ENCODE data around the gene SULT1A1. TPM values are rescaled to one million over a fixed set of nuclear protein-coding genes. Genes with fewer than 3 reads are reported as not detected.
A peak's percentile ranks its signal among the peaks of the same experiment; 100 is the strongest.

SULT1A1 gene
- total and polyA plus RNA-seq, 2 of the 13 experiments (the other 11 are each of a cell fraction or from before 2014, with no cell fraction given): 114 to 147 TPM

DNA sequence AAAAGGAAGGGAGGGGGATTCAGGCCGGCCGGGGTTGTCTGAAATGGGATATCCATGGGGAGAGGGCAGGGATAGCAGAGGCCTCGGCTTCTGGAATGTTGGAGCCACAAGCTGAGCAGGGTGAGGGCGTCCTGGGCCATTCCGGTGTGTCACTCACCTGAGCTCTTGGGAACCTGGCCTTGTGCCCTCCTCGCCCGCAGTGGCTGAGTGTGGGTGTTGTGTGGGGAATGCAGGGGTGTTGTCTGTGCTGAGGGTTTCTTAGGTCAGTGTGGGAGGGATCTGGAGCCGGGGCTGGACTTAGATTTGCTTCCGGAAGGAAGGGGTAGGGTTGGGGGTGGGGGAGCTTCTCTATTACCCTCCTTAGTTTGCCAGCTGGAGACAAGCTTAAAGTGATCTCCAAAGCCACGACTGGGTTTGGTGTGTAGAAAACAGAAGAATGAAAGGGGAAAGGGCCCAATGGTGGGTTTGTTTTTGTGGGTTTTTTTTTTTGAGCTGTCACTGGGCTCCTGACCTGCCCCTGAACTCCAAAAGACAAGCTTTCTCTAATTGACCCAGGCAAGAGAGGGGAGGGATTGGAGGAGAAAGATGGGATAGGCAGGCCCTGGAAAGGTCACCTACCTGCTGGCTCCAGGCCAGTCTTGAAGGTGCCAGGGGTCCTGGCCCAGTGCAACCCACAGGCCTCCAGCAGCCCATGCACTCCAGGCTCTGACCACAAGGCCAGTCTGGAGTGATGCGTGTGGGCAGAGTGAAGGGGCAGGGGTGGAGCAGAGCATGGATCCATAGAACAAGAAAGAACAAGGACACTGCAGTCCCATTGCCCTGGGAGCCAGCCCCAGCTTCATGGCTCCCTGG, 12.8 kb downstream of the SULT1A1 start, which contains the start of gene SULT1A2 (continued):
- TF ChIP-seq KMT2A (CRISPR knock-in tag; IDR thresholded peaks at IDR 0.05) (no peak; the same call in 1 of the 2 replicates), ARNT (IDR thresholded peaks at IDR 0.05) (no peak), CEBPG (CRISPR knock-in tag; IDR thresholded peaks at IDR 0.05) (no peak), ZBTB20 (CRISPR knock-in tag; IDR thresholded peaks at IDR 0.05; ENCODE audit: borderline replicate concordance, low read depth) (no peak), KAT2B (IDR thresholded peaks at IDR 0.05; ENCODE audit: borderline replicate concordance, low read depth, low read length) (no peak), ATF1 (CRISPR knock-in tag; IDR thresholded peaks at IDR 0.05) (no peak), ZFP36 (IDR thresholded peaks at IDR 0.05; ENCODE audit: borderline replicate concordance, low read depth, low read length, partially characterized antibody) (no peak), U2AF2 (IDR thresholded peaks at IDR 0.05; ENCODE audit: low read depth, low read length) (0 out of 2 replicates have a peak, but pooled peaks have one; percentile 34), PRDM4 (CRISPR knock-in tag; IDR thresholded peaks at IDR 0.05; ENCODE audit: borderline replicate concordance) (no peak), ZNF724P (CRISPR knock-in tag; IDR thresholded peaks at IDR 0.05; ENCODE audit: borderline replicate concordance) (no peak), NFKB2 (CRISPR knock-in tag; IDR thresholded peaks at IDR 0.05; ENCODE audit: borderline replicate concordance) (no peak), HNF1A (IDR thresholded peaks at IDR 0.05; ENCODE audit: low read depth) (no peak), HNF1A (CRISPR knock-in tag; IDR thresholded peaks at IDR 0.05; ENCODE audit: borderline replicate concordance) (no peak), PBX2 (CRISPR knock-in tag; IDR thresholded peaks at IDR 0.05) (peak; percentile 72), ARID5B (CRISPR knock-in tag; IDR thresholded peaks at IDR 0.05) (0 out of 2 replicates have a peak, but pooled peaks have one; percentile 10)
- TF ChIP-seq, protein P1, sequence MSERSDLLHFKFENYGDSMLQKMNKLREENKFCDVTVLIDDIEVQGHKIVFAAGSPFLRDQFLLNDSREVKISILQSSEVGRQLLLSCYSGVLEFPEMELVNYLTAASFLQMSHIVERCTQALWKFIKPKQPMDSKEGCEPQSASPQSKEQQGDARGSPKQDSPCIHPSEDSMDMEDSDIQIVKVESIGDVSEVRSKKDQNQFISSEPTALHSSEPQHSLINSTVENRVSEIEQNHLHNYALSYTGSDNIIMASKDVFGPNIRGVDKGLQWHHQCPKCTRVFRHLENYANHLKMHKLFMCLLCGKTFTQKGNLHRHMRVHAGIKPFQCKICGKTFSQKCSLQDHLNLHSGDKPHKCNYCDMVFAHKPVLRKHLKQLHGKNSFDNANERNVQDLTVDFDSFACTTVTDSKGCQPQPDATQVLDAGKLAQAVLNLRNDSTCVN (CRISPR knock-in tag; IDR thresholded peaks at IDR 0.05; ENCODE audit: borderline replicate concordance): peak; percentile 46
